ENCODE measurements around the gene LTC4S.

Gene LTC4S

DNA sequence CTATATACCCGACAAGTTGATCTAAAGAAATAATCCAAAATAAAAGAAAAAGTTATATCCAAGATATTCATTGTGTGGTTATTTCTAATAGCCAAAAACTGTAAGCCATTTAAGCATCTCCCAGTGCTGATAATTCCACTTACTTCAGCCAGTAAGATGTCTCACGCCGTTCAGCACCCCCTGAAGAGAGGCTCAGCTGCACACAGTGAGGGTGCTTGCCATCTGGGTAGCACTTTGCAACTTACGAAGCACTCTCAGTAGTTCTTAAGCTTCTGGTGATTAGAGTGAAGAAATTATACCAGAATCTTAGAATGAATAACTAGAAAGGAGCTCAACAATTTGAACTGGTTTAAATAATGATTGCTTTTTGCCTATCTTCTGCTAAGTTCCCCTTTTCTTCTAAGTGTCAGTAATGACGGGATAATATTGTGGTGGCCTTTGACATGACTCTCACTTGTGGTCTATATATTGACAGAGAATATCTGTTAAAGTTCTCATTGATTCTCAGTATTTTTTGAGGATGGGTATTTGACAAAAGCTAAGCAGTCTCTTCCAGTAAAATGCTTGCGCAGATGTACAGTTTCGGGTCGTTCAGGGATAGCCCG, 26.2 kb upstream of the LTC4S start:
- H3K36me3 ChIP-seq (ENCODE audit: insufficient read depth, low read length): peaks cover 75% of the 10 kb centered on the region

DNA sequence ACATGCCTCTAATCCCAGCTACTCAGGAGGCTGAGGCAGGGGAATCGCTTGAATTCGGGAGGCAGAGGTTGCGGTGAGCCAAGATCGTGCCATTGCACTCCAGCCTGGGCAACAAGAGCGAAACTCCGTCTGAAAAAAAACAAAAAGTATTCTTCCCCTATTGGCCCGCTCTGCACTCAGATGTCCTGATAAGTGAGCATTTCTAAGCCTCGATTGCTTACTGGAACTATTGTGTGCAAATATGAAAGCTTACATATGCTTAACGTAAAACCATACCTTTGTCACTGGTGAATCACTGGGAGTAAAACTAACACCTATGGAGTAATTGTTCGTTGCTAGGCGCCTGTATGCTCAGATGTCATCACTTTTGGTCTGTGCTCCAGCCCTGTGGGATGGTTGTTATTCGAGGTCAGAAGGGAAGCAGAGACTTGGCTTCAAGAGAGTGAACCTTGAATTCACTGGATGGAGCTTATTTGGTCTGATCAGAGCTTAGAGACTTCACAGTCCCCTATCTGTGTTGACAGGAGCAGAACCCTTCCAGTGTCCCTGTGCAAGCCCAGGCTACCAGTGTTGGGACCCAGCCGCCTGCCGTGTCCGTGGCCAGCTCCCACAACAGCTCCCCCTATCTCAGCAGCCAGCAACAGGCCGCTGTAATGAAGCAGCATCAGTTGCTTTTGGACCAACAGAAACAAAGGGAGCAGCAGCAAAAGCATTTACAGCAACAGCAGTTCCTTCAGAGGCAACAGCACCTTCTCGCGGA, 25.3 kb upstream of the LTC4S start:
- no peak overlapping the region for H2AFZ ChIP-seq (ENCODE audit: low read length)
- H3K4me2 ChIP-seq (ENCODE audit: low read length): no peak overlapping the region
- no peaks in the 10 kb centered on the region for H3K4me1 ChIP-seq (ENCODE audit: insufficient read depth, low read length, severe bottlenecking)
- no peaks in the 10 kb centered on the region for H3K27me3 ChIP-seq (ENCODE audit: insufficient read depth, low read length)
- peaks cover 7% of the 10 kb centered on the region for H3K79me2 ChIP-seq (ENCODE audit: insufficient read depth, low read length)
- peaks cover 82% of the 10 kb centered on the region for H3K36me3 ChIP-seq (ENCODE audit: insufficient read depth, low read length)
- H3F3A ChIP-seq (ENCODE audit: insufficient read depth, low read length): no peaks in the 10 kb centered on the region
- H3K4me3 ChIP-seq (ENCODE audit: low read depth, low read length, poor library complexity, severe bottlenecking): no peak overlapping the region
- H3K9ac ChIP-seq (ENCODE audit: low read length): no peak overlapping the region
- H3K27ac ChIP-seq (ENCODE audit: low read depth, low read length, poor library complexity, severe bottlenecking): no peak overlapping the region
- TF ChIP-seq EZH2 (IDR thresholded peaks at IDR 0.05; ENCODE audit: borderline replicate concordance, low read length): no peak
- TF ChIP-seq, protein P1, sequence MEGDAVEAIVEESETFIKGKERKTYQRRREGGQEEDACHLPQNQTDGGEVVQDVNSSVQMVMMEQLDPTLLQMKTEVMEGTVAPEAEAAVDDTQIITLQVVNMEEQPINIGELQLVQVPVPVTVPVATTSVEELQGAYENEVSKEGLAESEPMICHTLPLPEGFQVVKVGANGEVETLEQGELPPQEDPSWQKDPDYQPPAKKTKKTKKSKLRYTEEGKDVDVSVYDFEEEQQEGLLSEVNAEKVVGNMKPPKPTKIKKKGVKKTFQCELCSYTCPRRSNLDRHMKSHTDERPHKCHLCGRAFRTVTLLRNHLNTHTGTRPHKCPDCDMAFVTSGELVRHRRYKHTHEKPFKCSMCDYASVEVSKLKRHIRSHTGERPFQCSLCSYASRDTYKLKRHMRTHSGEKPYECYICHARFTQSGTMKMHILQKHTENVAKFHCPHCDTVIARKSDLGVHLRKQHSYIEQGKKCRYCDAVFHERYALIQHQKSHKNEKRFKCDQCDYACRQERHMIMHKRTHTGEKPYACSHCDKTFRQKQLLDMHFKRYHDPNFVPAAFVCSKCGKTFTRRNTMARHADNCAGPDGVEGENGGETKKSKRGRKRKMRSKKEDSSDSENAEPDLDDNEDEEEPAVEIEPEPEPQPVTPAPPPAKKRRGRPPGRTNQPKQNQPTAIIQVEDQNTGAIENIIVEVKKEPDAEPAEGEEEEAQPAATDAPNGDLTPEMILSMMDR (IDR thresholded peaks at IDR 0.05; ENCODE audit: low read length): no peak
- no peaks in the 10 kb centered on the region for H4K20me1 ChIP-seq (ENCODE audit: insufficient read depth, low read length)
- H3K9me2 ChIP-seq (ENCODE audit: low read depth, low read length): no peaks in the 10 kb centered on the region
- H3K9me3 ChIP-seq (ENCODE audit: low read length): no peaks in the 10 kb centered on the region

More for the DNA sequence above, 26.2 kb upstream of the LTC4S start:
- Histone ChIP-seq H3K4me2 (ENCODE audit: low read length) (no peak overlapping the region), H4K20me1 (ENCODE audit: insufficient read depth, low read length) (no peaks in the 10 kb centered on the region), H3K27ac (ENCODE audit: low read depth, low read length, poor library complexity, severe bottlenecking) (no peak overlapping the region), H3K4me1 (ENCODE audit: insufficient read depth, low read length, severe bottlenecking) (peaks cover 5% of the 10 kb centered on the region), H3K4me3 (ENCODE audit: low read depth, low read length, poor library complexity, severe bottlenecking) (no peak overlapping the region), H3K9me2 (ENCODE audit: low read depth, low read length) (no peaks in the 10 kb centered on the region), H3K9ac (ENCODE audit: low read length) (no peak overlapping the region), H3F3A (ENCODE audit: insufficient read depth, low read length) (no peaks in the 10 kb centered on the region), H3K79me2 (ENCODE audit: insufficient read depth, low read length) (peaks cover 14% of the 10 kb centered on the region), H3K9me3 (ENCODE audit: low read length) (no peaks in the 10 kb centered on the region), H3K27me3 (ENCODE audit: insufficient read depth, low read length) (no peaks in the 10 kb centered on the region), H2AFZ (ENCODE audit: low read length) (no peak overlapping the region)
- TF ChIP-seq, protein P1 (IDR thresholded peaks at IDR 0.05; ENCODE audit: low read length): no peak
- TF ChIP-seq EZH2 (IDR thresholded peaks at IDR 0.05; ENCODE audit: borderline replicate concordance, low read length): no peak

DNA sequence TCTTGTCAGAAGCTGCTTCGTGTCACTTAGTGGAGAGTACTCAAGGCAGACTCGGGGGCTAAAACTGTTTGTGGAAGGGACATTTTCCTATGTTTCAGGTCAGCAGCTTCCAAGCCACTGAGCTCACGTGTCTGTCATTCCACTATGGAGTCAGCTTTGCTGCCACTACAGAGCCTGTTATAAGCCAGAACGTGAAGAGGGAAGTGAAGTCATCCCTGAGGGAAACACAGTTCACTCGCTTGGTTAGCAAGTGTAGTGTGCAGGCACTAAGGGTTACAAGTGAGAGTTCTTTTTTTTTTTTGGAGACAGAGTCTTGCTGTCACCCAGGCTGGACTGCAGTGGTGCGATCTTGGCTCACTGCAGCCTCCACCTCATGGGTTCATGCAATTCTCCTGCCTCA, 24.5 kb upstream of the LTC4S start:
- Histone ChIP-seq H3K79me2 (ENCODE audit: insufficient read depth, low read length) (no peaks in the 10 kb centered on the region), H4K20me1 (ENCODE audit: insufficient read depth, low read length) (no peaks in the 10 kb centered on the region), H3K9me2 (ENCODE audit: low read depth, low read length) (no peaks in the 10 kb centered on the region), H3F3A (ENCODE audit: insufficient read depth, low read length) (no peaks in the 10 kb centered on the region), H3K9me3 (ENCODE audit: low read length) (no peaks in the 10 kb centered on the region), H3K4me3 (ENCODE audit: low read depth, low read length, poor library complexity, severe bottlenecking) (no peak overlapping the region), H3K9ac (ENCODE audit: low read length) (no peak overlapping the region), H3K4me2 (ENCODE audit: low read length) (no peak overlapping the region), H3K36me3 (ENCODE audit: insufficient read depth, low read length) (peaks cover 89% of the 10 kb centered on the region), H3K4me1 (ENCODE audit: insufficient read depth, low read length, severe bottlenecking) (no peaks in the 10 kb centered on the region), H3K27me3 (ENCODE audit: insufficient read depth, low read length) (no peaks in the 10 kb centered on the region), H3K27ac (ENCODE audit: low read depth, low read length, poor library complexity, severe bottlenecking) (no peak overlapping the region), H2AFZ (ENCODE audit: low read length) (no peak overlapping the region)
- TF ChIP-seq, protein P1 (IDR thresholded peaks at IDR 0.05; ENCODE audit: low read length): no peak
- no peak for TF ChIP-seq EZH2 (IDR thresholded peaks at IDR 0.05; ENCODE audit: borderline replicate concordance, low read length)

Measured in OCI-LY1 (cell line).